Measurements from ENCODE around the gene SWAP70. TPM values are rescaled to one million over a fixed set of nuclear protein-coding genes. Genes with fewer than 3 reads are reported as not detected.

SWAP70 gene
- total RNA-seq, 1 donor from 2014 or later: 15.2 TPM

GRCh38 chr11:9624448-9624847 lies 39.4 kb upstream of the SWAP70 start:
- no peak overlapping the region for H3K4me3 ChIP-seq (ENCODE audit: low read depth, low read length)
- no peak for DNase-seq (ENCODE audit: low read depth)
- no peak for TF ChIP-seq CTCF (conservative IDR thresholded peaks at IDR 0.05; ENCODE audit: low read depth, low read length)

- no peak overlapping the region for H3K4me3 ChIP-seq (ENCODE audit: low read depth, low read length)
- no peak for DNase-seq (ENCODE audit: low read depth)
- no peak for TF ChIP-seq CTCF (conservative IDR thresholded peaks at IDR 0.05; ENCODE audit: low read depth, low read length)
Measured at GRCh38 chr11:9625162-9625561, 38.7 kb upstream of the SWAP70 start.

- no peak for DNase-seq (ENCODE audit: low read depth)
- TF ChIP-seq CTCF (conservative IDR thresholded peaks at IDR 0.05; ENCODE audit: low read depth, low read length): no peak
Measured at GRCh38 chr11:9625728-9626127, 38.1 kb upstream of the SWAP70 start.

GRCh38 chr11:9626496-9627394 lies 37.1 kb upstream of the SWAP70 start:
- no peak for TF ChIP-seq CTCF (conservative IDR thresholded peaks at IDR 0.05; ENCODE audit: low read depth, low read length)
- DNase-seq (ENCODE audit: low read depth): no peak

More at GRCh38 chr11:9625728-9626127, 38.1 kb upstream of the SWAP70 start:
- no peak overlapping the region for H3K4me3 ChIP-seq (ENCODE audit: low read depth, low read length)

GRCh38 chr11:9629064-9629463 lies 34.8 kb upstream of the SWAP70 start:
- DNase-seq (ENCODE audit: low read depth): no peak
- no peak overlapping the region for H3K4me3 ChIP-seq (ENCODE audit: low read depth, low read length)
- no peak for TF ChIP-seq CTCF (conservative IDR thresholded peaks at IDR 0.05; ENCODE audit: low read depth, low read length)

More at GRCh38 chr11:9626496-9627394, 37.1 kb upstream of the SWAP70 start:
- no peak overlapping the region for H3K4me3 ChIP-seq (ENCODE audit: low read depth, low read length)

GRCh38 chr11:9633679-9634078 lies 30.2 kb upstream of the SWAP70 start:
- DNase-seq (ENCODE audit: low read depth): no peak
- no peak overlapping the region for H3K4me3 ChIP-seq (ENCODE audit: low read depth, low read length)
- no peak for TF ChIP-seq CTCF (conservative IDR thresholded peaks at IDR 0.05; ENCODE audit: low read depth, low read length)

- no peak for DNase-seq (ENCODE audit: low read depth)
- no peak for TF ChIP-seq CTCF (conservative IDR thresholded peaks at IDR 0.05; ENCODE audit: low read depth, low read length)
- H3K4me3 ChIP-seq (ENCODE audit: low read depth, low read length): no peak overlapping the region
Measured at GRCh38 chr11:9636691-9637090, 27.2 kb upstream of the SWAP70 start.
